ENCODE data around the gene LCOR. TPM values are rescaled to one million over a fixed set of nuclear protein-coding genes. Genes with fewer than 3 reads are reported as not detected.
"Not testable (repeated sequence)": the region's sequence is repeated elsewhere in the genome, so short reads cannot be mapped to it uniquely, and the experiment has no call there.

LCOR gene
- total RNA-seq, 4 donors from 2014 or later = 61.9 to 133 (median 81.2) TPM

GRCh38 chr10:96797485-96797884, 34.6 kb upstream of the LCOR start:
- Histone ChIP-seq H3K27ac (peak overlapping the region in 2 of 4 donors; percentile 70 to 84), H3K9me3 (no peaks in the 10 kb centered on the region), H3K4me1 (peaks cover 0 to 34% (median 0%) of the 10 kb centered on the region in 4 donors), H3K4me3 (no peak overlapping the region), H3K36me3 (no peaks in the 10 kb centered on the region), H3K27me3 (no peaks in the 10 kb centered on the region)
- DNase-seq = no peak
- TF ChIP-seq, protein P1, sequence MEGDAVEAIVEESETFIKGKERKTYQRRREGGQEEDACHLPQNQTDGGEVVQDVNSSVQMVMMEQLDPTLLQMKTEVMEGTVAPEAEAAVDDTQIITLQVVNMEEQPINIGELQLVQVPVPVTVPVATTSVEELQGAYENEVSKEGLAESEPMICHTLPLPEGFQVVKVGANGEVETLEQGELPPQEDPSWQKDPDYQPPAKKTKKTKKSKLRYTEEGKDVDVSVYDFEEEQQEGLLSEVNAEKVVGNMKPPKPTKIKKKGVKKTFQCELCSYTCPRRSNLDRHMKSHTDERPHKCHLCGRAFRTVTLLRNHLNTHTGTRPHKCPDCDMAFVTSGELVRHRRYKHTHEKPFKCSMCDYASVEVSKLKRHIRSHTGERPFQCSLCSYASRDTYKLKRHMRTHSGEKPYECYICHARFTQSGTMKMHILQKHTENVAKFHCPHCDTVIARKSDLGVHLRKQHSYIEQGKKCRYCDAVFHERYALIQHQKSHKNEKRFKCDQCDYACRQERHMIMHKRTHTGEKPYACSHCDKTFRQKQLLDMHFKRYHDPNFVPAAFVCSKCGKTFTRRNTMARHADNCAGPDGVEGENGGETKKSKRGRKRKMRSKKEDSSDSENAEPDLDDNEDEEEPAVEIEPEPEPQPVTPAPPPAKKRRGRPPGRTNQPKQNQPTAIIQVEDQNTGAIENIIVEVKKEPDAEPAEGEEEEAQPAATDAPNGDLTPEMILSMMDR (IDR thresholded peaks at IDR 0.05) = no peak
- no peak for TF ChIP-seq POLR2A (IDR thresholded peaks at IDR 0.05)

- no peak for DNase-seq
- Histone ChIP-seq H3K36me3 (no peaks in the 10 kb centered on the region), H3K4me1 (peaks cover 0 to 16% (median 0%) of the 10 kb centered on the region in 4 donors), H3K27ac (no peak overlapping the region), H3K4me3 (no peak overlapping the region), H3K27me3 (no peaks in the 10 kb centered on the region), H3K9me3 (peaks cover 0 to 5% (median 2%) of the 10 kb centered on the region in 4 donors)
- TF ChIP-seq POLR2A (IDR thresholded peaks at IDR 0.05) = no peak
- TF ChIP-seq, protein P1 (IDR thresholded peaks at IDR 0.05) = no peak
Observed at GRCh38 chr10:96803288-96803664, 28.8 kb upstream of the LCOR start.

DNA sequence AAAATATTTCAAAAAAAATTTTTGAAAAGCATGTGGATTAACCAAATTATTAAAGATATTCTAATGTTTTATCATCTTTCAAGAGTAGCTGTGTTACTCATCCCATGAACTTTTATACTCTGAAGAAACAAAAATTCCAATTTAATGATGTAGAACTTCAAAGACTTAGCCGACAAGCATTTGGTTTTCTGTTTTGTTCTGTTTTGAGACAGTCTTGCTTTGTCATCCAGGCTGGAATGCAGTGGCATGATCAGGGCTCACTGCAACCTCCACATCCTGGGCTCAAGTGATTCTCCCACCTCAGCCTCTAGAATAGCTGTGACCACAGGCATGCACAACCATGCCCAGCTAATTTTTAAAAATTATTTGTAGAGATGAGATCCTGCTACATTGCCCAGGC, 17.8 kb upstream of the LCOR start:
- no peak overlapping the region for H3K4me3 ChIP-seq
- no peaks in the 10 kb centered on the region for H3K9me3 ChIP-seq
- H3K27me3 ChIP-seq = no peaks in the 10 kb centered on the region
- TF ChIP-seq, protein P1 (IDR thresholded peaks at IDR 0.05) = no peak
- TF ChIP-seq POLR2A (IDR thresholded peaks at IDR 0.05) = no peak
- H3K36me3 ChIP-seq = no peaks in the 10 kb centered on the region
- no peaks in the 10 kb centered on the region for H3K4me1 ChIP-seq
- no peak overlapping the region for H3K27ac ChIP-seq
- no peak for DNase-seq

DNA sequence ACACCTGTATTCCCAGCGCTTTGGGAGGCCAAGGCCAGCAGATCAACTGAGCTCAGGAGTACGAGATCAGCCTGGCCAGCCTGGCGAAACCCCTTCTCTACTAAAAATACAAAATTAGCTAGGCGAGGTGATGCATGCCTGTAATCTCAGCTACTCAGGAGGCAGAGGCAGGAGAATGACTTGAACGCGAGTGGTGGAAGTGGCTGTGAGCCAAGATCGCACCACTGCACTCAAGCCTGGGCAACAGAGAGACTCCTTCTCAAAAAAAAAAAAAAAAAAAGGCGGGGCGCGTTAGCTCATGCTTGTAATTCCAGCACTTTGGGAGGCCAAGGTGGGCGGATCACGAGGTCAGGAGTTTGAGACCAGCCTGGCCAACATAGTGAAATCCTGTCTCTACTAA, 13.1 kb upstream of the LCOR start:
- H3K36me3 ChIP-seq, H3K9me3 ChIP-seq, DNase-seq, H3K27me3 ChIP-seq, H3K27ac ChIP-seq, H3K4me3 ChIP-seq, H3K4me1 ChIP-seq: not testable (repeated sequence)

DNA sequence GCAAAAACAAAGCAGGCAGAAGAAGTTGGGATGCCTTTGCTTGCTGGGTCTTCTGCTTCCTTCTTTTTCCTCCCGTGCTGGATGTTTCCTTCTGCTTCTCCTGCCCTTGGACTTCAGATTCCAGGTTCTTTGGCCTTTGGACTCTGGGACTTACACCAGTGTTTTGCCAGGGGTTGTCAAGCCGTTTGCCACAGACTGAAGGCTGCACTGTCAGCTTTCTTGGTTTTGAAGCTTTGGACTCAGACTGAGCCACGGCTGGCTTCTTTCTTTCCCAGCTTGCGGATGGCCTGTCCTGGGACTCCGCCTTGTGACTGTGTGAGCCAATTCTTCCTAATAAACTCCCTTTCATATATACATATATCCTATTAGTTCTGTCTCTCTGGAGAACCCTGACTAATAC, 11.3 kb upstream of the LCOR start:
- no peaks in the 10 kb centered on the region for H3K9me3 ChIP-seq
- H3K27me3 ChIP-seq = no peaks in the 10 kb centered on the region
- TF ChIP-seq POLR2A (IDR thresholded peaks at IDR 0.05) = no peak
- TF ChIP-seq, protein P1 (IDR thresholded peaks at IDR 0.05) = peak in 3 of 6 experiments; percentile 16 to 31 (median 17)
- no peaks in the 10 kb centered on the region for H3K36me3 ChIP-seq
- no peaks in the 10 kb centered on the region for H3K4me1 ChIP-seq
- peak overlapping the region in 2 of 4 donors; percentile 60 to 65 for H3K27ac ChIP-seq
- H3K4me3 ChIP-seq = no peak overlapping the region
- DNase-seq = peak in 2 of 3 donors; percentile 66 to 79

- no peak for DNase-seq
- Histone ChIP-seq H3K27me3 (no peaks in the 10 kb centered on the region), H3K36me3 (no peaks in the 10 kb centered on the region), H3K27ac (no peak overlapping the region), H3K4me3 (no peak overlapping the region), H3K9me3 (no peaks in the 10 kb centered on the region), H3K4me1 (peaks cover 0 to 8% (median under 1%) of the 10 kb centered on the region in 4 donors)
- TF ChIP-seq, protein P1 (IDR thresholded peaks at IDR 0.05) = no peak
- no peak for TF ChIP-seq POLR2A (IDR thresholded peaks at IDR 0.05)
Observed at GRCh38 chr10:96826438-96826837, 5.7 kb upstream of the LCOR start.

Data from Peyer's patch (tissue), 4 donors.